ENCODE results near the gene BRD7. TPM values are rescaled to one million over a fixed set of nuclear protein-coding genes. Genes with fewer than 3 reads are reported as not detected.

BRD7 gene
- total RNA-seq (10 to 100 TPM; 52.0 to 56.4 (median 53.7) TPM), polyA plus RNA-seq (10 to 100 TPM; 34.2 to 38.6 (median 38.6) TPM)

DNA sequence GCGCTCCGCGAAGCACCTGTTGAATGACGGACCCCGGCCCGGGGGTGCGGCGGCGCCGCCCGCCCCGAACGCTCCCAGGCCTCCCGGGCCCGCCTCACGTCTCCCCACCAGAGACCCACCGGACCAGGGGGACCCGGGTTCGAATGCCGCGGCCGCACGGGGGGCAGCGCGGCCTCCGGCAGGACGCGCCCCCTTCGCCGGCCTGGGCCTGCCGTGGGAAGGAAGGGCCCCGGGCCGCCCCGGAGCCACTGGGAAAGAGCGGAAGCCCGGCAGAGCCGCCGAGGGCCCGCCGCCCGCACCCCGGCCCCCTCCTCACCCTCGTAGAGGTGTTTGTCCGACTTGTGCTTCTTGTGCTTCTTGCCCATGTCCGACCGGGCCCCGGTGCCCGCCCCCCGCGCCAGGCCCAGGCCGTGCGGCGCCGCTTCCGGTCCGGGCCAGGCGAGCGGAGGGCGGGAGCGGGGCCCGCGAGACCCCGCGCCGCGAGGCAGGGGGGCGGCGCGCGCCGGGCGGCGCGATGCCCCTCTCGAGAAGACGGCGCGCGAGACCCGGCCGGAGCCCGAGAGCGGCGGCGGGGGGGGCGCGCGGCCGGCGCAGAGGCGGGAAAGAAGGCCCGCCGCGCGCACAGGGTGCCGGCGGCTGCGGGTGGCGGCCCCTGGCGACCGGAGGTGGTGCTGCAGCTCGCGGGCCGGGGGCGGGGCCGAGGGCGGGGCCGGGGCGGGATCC is at the start of gene BRD7:
BRD7 (minus strand) TSS at position 579 of the 723 bp plus-strand sequence; CDS start at position 365, 214 bp downstream.
- TF ChIP-seq POLR2A (IDR thresholded peaks at IDR 0.05) (no peak), EP300 (IDR thresholded peaks at IDR 0.05) (no peak)
- TF ChIP-seq, protein P1, sequence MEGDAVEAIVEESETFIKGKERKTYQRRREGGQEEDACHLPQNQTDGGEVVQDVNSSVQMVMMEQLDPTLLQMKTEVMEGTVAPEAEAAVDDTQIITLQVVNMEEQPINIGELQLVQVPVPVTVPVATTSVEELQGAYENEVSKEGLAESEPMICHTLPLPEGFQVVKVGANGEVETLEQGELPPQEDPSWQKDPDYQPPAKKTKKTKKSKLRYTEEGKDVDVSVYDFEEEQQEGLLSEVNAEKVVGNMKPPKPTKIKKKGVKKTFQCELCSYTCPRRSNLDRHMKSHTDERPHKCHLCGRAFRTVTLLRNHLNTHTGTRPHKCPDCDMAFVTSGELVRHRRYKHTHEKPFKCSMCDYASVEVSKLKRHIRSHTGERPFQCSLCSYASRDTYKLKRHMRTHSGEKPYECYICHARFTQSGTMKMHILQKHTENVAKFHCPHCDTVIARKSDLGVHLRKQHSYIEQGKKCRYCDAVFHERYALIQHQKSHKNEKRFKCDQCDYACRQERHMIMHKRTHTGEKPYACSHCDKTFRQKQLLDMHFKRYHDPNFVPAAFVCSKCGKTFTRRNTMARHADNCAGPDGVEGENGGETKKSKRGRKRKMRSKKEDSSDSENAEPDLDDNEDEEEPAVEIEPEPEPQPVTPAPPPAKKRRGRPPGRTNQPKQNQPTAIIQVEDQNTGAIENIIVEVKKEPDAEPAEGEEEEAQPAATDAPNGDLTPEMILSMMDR (IDR thresholded peaks at IDR 0.05), result peak in 1 of 4 experiments; percentile 64
- Histone ChIP-seq H3K27ac (peak within 1 kb of the TSS; percentile 78 to 85 (median 81)), H3K36me3 (peaks cover 0 to 29% (median 7%) of the 10 kb centered on the region in 4 donors), H3K4me1 (peaks cover 0 to 61% (median 40%) of the 10 kb centered on the region in 4 donors), H3K4me3 (peak within 1 kb of the TSS; percentile 80 to 100 (median 92)), H3K9me3 (no peaks in the 10 kb centered on the region), H3K27me3 (no peaks in the 10 kb centered on the region)
- WGBS, 2 donors, result 0 to 1% methylated on average over 109 of the region's 109 CpGs
- no peak for DNase-seq
- intact Hi-C loops (cut with DNase I), result loop anchor here (2.0 to 10.0 kb wide), 6 partner anchors 36 to 439 kb away; partner anchors contain the start of genes CNEP1R1, CYLD and TENT4B

DNA sequence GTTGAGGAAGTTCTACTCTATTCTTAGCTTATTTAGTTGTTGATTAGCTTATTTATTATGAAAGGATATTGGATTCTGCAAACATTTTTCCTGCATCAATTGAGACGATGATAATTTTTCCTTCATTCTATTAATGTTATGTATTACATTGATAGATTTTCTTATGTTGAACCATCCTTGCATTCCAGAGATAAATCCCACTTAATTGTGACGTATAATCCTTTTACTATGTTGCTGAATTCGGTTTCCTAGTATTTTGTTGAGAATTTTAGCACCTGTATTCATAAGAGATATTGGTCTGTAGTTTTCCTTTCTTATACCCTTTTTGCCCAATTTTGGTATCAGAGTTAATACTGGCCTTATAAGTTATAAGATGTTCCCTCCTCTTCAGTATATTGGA is 47.6 kb upstream of the BRD7 start:
- Histone ChIP-seq H3K9me3 (peaks cover 0 to 24% (median 4%) of the 10 kb centered on the region in 4 donors), H3K27me3 (no peaks in the 10 kb centered on the region), H3K27ac (no peak overlapping the region), H3K36me3 (no peaks in the 10 kb centered on the region), H3K4me1 (no peaks in the 10 kb centered on the region), H3K4me3 (no peak overlapping the region)
- 72 to 76% methylated on average over 3 of the region's 3 CpGs for WGBS, 2 donors
- TF ChIP-seq, protein P1 (IDR thresholded peaks at IDR 0.05), result no peak
- TF ChIP-seq POLR2A (IDR thresholded peaks at IDR 0.05) (no peak), EP300 (IDR thresholded peaks at IDR 0.05) (no peak), POLR2AphosphoS5 (IDR thresholded peaks at IDR 0.05) (no peak)
- no peak for DNase-seq
- intact Hi-C loops (cut with DNase I), result no loop called here

DNA sequence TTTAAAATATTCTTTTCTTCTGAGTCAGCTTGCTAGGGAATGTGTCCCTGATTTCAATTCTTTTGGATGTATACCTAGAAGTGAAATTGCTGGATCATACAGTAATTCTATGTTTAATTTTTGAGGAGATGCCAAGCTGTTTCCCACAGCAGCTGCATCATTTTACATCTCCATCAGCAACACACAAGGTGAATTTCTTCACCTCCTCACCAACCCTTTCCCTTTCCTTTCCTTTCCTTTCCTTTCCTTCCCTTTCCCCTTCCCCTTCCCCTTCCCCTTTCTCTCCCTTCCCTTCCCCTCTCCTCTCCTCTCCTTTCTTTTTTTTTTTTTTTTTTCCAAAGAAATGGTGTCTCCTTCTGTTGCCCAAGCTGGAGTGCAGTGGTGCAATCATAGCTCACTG is 45.4 kb upstream of the BRD7 start:
- Histone ChIP-seq H3K27me3 (no peaks in the 10 kb centered on the region), H3K36me3 (no peaks in the 10 kb centered on the region), H3K4me1 (no peaks in the 10 kb centered on the region), H3K9me3 (peaks cover 0 to 16% (median 4%) of the 10 kb centered on the region in 4 donors), H3K4me3 (no peak overlapping the region), H3K27ac (no peak overlapping the region)
- TF ChIP-seq POLR2A (IDR thresholded peaks at IDR 0.05) (no peak), POLR2AphosphoS5 (IDR thresholded peaks at IDR 0.05) (no peak), EP300 (IDR thresholded peaks at IDR 0.05) (no peak)
- TF ChIP-seq, protein P1 (IDR thresholded peaks at IDR 0.05), result no peak
- intact Hi-C loops (cut with DNase I), result no loop called here
- DNase-seq, result no peak

DNA sequence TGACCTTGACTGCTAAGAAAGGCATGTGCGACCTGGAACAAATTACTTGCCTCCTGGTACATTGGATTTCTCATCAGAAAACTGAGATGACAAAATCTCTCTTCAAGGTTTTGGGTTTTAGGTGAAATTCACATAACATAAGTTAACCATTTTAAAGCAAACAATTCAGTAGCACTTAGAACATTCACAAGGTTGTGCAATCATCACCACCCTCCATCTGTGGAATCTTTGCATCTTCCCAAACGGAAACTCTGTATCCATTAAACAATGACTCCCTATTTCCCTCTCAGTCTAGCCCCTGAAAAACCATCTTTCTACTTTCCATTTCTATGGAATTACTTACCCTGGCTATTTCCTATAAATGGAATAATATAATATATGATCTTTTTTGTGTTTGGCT is 42.2 kb upstream of the BRD7 start:
- WGBS, 2 donors, result 83 to 87% methylated on average over 2 of the region's 2 CpGs
- intact Hi-C loops (cut with DNase I), result no loop called here
- no peaks in the 10 kb centered on the region for H3K27me3 ChIP-seq

More for the DNA sequence above, 42.2 kb upstream of the BRD7 start:
- no peak overlapping the region for H3K27ac ChIP-seq
- TF ChIP-seq, protein P1 (IDR thresholded peaks at IDR 0.05), result no peak
- no peak overlapping the region for H3K4me3 ChIP-seq
- no peaks in the 10 kb centered on the region for H3K4me1 ChIP-seq
- DNase-seq, result no peak
- peaks cover 0 to 3% (median 1%) of the 10 kb centered on the region in 4 donors for H3K9me3 ChIP-seq
- no peaks in the 10 kb centered on the region for H3K36me3 ChIP-seq

Measured in sigmoid colon (tissue), 7 donors.